CD4-positive, alpha-beta T cell (primary cell): ENCODE measurements around the gene PPP1R14C. TPM values are rescaled to one million over a fixed set of nuclear protein-coding genes. Genes with fewer than 3 reads are reported as not detected.

Source experiments
- ATAC-seq: fragments of 200-7000 bp; cut with Tn5 transposase; one replicate; pipeline ENCODE4 v1.10.0; 2022; ENCODE audit warnings: mild to moderate bottlenecking; ENCODE audit not compliant: poor library complexity
- CTCF ChIA-PET: fragments of 350-600 bp; sonication (Branson Sonifier 250); formaldehyde crosslinking; loops from one replicate; lab custom pipeline; 2021; ENCODE audit warnings: antibody characterized with exemption, inconsistent platforms; lab: Charles Lee
- POLR2A ChIA-PET: fragments of 350-600 bp; sonication (Branson Sonifier 250); formaldehyde crosslinking; loops from one replicate; lab custom pipeline; 2021; ENCODE audit warnings: antibody characterized with exemption, inconsistent platforms; lab: Charles Lee
- DNase-seq, 14 experiments: peaks; one replicate each; pipeline ENCODE4 v3.0.0-alpha.2; 2013 to 2020; ENCODE audit warnings: mixed read lengths in 2 of 14
- H3K27ac ChIP-seq, 2 donors: one replicate each; pipeline versions ENCODE4 v1.5.1 to v1.7.0; 2013; ENCODE audit warnings: low read length in 2 of 2, low read depth in 1 of 2, mild to moderate bottlenecking in 1 of 2
- H3K27me3 ChIP-seq, 2 experiments: 1 replicate in 1 of 2; 2 replicates in 1 of 2; pipeline versions ENCODE4 v1.6.1 to v1.7.0; 2013; ENCODE audit warnings: low read length in 2 of 2, control low read depth in 1 of 2, mild to moderate bottlenecking in 1 of 2, moderate library complexity in 1 of 2; ENCODE audit not compliant: insufficient read depth in 2 of 2, control insufficient read depth in 1 of 2
- H3K36me3 ChIP-seq: one replicate; pipeline ENCODE4 v1.6.1; 2013; ENCODE audit warnings: low read length, control low read depth; ENCODE audit not compliant: insufficient read depth
- H3K4me1 ChIP-seq: one replicate; pipeline ENCODE4 v1.6.1; 2013; ENCODE audit warnings: low read length, control low read depth; ENCODE audit not compliant: insufficient read depth
- H3K4me3 ChIP-seq: one replicate; pipeline ENCODE4 v1.5.1; 2013; ENCODE audit warnings: mild to moderate bottlenecking, low read length, moderate library complexity
- H3K9me3 ChIP-seq, 2 experiments: 1 replicate in 1 of 2; 2 replicates in 1 of 2; pipeline versions ENCODE4 v1.6.1 to v1.7.0; 2013; ENCODE audit warnings: low read length in 2 of 2, mild to moderate bottlenecking in 2 of 2, control low read depth in 1 of 2, moderate library complexity in 1 of 2; ENCODE audit not compliant: control insufficient read depth in 1 of 2, insufficient read depth in 1 of 2
- H3K27ac Mint-ChIP-seq: one replicate; pipeline ENCODE4 v1.8.0; 2020; ENCODE audit warnings: mixed read lengths
- H3K27me3 Mint-ChIP-seq: one replicate; pipeline ENCODE4 v1.8.0; 2021; ENCODE audit warnings: mixed read lengths
- H3K36me3 Mint-ChIP-seq: one replicate; pipeline ENCODE4 v1.8.0; 2021; ENCODE audit warnings: low read depth, mixed read lengths
- H3K4me1 Mint-ChIP-seq: one replicate; pipeline ENCODE4 v1.8.0; 2021; ENCODE audit warnings: low read depth, mixed read lengths
- H3K4me3 Mint-ChIP-seq: one replicate; pipeline ENCODE4 v1.8.0; 2020; ENCODE audit warnings: mild to moderate bottlenecking, mixed read lengths
- H3K9me3 Mint-ChIP-seq: one replicate; pipeline ENCODE4 v1.8.0; 2020; ENCODE audit warnings: mixed read lengths
- intact Hi-C, 2 experiments: fragments of 100-400 bp; cut with DNase I in 1 of 2; cut with micrococcal nuclease in 1 of 2; formaldehyde crosslinking; loops; one replicate each; pipeline versions ENCODE4 v1.15.1 to v1.9.0; 2023 to 2025; cut with DNase I, micrococcal nuclease
- total RNA-seq, 174 experiments: library from RNA in 2 of 174; stranded (reverse) in 2 of 174; gene quantifications; one replicate each; pipeline ENCODE4 v1.2.3 and lab custom pipeline; 2021 to 2026
- TF ChIP-seq, protein P1 (sequence below): fragments of 200-600 bp; IDR thresholded peaks from one replicate; pipeline ENCODE4 v1.8.0; 2022; ENCODE audit warnings: antibody characterized with exemption, mild to moderate bottlenecking

PPP1R14C gene
- total RNA-seq, 2 experiments from 2014 or later, result not detected

DNA sequence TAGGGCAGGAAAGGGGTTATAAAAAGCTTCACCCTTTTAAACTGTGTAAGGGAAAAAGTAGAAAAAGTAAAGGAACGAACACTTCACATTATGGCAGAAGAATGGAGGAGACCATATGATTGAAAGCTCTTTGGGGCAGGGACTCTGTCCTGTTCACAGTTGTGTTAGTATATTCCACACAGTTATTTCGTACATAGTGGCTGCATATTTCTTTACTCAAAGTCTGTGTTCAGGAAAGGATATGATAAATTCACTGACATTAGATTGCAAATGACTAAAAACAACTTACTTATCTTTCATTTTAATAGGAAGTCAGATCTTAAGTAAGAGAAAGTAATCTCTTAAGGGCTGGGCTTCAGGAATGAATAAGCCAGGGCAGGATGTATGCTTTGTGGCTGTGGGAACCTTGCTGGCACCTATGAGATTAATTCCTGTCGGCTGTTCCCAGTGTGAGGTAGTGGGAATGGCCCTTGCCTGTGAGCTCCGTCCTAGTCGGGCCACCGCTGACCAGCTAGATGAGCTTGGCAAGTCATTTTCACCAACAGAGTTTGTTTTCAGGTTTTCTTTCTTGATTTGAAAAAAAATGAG lies 11.2 kb downstream of the PPP1R14C start:
- Mint-ChIP-seq H3K4me3 (no peak overlapping the region), H3K4me1 (peaks cover 15% of the 10 kb centered on the region), H3K27ac (no peak overlapping the region), H3K27me3 (peaks cover 58% of the 10 kb centered on the region), H3K9me3 (no peaks in the 10 kb centered on the region), H3K36me3 (no peaks in the 10 kb centered on the region)
- H3K4me3 ChIP-seq, result no peak overlapping the region
- no peaks in the 10 kb centered on the region for H3K36me3 ChIP-seq
- H3K27me3 ChIP-seq, result peaks cover 2 to 4% of the 10 kb centered on the region in 2 experiments
- no peak overlapping the region for H3K27ac ChIP-seq
- POLR2A ChIA-PET, result no interaction called here
- intact Hi-C loops, result no loop called here
- no peaks in the 10 kb centered on the region for H3K9me3 ChIP-seq
- CTCF ChIA-PET, result no interaction called here
- no peaks in the 10 kb centered on the region for H3K4me1 ChIP-seq
- TF ChIP-seq, protein P1, sequence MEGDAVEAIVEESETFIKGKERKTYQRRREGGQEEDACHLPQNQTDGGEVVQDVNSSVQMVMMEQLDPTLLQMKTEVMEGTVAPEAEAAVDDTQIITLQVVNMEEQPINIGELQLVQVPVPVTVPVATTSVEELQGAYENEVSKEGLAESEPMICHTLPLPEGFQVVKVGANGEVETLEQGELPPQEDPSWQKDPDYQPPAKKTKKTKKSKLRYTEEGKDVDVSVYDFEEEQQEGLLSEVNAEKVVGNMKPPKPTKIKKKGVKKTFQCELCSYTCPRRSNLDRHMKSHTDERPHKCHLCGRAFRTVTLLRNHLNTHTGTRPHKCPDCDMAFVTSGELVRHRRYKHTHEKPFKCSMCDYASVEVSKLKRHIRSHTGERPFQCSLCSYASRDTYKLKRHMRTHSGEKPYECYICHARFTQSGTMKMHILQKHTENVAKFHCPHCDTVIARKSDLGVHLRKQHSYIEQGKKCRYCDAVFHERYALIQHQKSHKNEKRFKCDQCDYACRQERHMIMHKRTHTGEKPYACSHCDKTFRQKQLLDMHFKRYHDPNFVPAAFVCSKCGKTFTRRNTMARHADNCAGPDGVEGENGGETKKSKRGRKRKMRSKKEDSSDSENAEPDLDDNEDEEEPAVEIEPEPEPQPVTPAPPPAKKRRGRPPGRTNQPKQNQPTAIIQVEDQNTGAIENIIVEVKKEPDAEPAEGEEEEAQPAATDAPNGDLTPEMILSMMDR, result no peak
- ATAC-seq (no peak), DNase-seq (no peak)

DNA sequence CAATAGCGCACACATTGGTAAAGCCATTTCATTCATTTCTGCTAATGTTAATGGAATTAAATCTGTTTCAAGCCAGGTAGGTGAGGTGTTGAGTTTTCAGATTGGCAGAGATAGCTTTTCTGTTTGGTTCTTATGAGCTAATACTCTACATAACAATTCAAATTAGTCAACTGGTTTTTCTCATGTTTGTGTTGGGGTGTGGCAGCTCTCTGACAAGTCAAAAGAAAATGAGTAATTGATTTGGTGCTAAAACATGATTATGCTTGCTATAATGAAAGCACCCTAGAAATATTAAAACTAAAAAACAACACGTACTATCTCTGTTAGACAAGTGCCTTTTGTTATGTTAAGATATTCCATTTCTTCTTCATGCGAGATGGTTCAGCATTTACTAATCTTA lies 13.6 kb downstream of the PPP1R14C start:
- no peak overlapping the region for H3K4me3 ChIP-seq
- Mint-ChIP-seq H3K27me3 (peaks cover 40% of the 10 kb centered on the region), H3K9me3 (no peaks in the 10 kb centered on the region), H3K4me3 (no peak overlapping the region), H3K36me3 (no peaks in the 10 kb centered on the region), H3K27ac (no peak overlapping the region), H3K4me1 (peaks cover 15% of the 10 kb centered on the region)
- H3K27me3 ChIP-seq, result peaks cover 0 to 4% of the 10 kb centered on the region in 2 experiments
- no peaks in the 10 kb centered on the region for H3K36me3 ChIP-seq
- ATAC-seq (no peak), DNase-seq (no peak)
- H3K4me1 ChIP-seq, result no peaks in the 10 kb centered on the region
- POLR2A ChIA-PET, result no interaction called here
- TF ChIP-seq, protein P1, result no peak
- CTCF ChIA-PET, result interaction anchor here (1.0 kb wide), 1 partner anchor 11 kb away, joined by 3 read pairs; no protein-coding TSS in a partner anchor
- H3K27ac ChIP-seq, result no peak overlapping the region
- H3K9me3 ChIP-seq, result no peaks in the 10 kb centered on the region
- intact Hi-C loops, result no loop called here

DNA sequence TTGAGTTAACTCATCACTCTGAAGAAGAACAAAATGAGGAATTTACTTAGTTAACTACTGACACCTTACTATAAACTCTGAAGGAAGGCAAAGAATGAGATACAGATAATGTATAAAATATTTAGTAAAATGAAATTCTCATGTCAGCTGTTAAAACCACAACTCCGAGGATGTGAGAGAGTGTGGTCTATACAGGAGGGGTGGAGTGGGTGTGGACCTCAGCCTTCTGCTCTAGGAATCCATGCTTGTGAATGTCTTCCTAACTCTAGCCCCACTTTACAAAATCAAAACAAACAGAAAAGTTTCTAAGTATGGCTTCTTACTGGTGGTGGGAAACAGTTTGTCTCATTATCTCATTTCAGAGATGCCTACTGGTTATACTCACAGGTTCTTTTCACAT lies 14.2 kb downstream of the PPP1R14C start:
- H3K27me3 ChIP-seq, result peaks cover 0 to 4% of the 10 kb centered on the region in 2 experiments
- POLR2A ChIA-PET, result no interaction called here
- TF ChIP-seq, protein P1, result no peak
- DNase-seq, result peak in 1 of 14 experiments; percentile 34
- H3K4me1 ChIP-seq, result no peaks in the 10 kb centered on the region
- Mint-ChIP-seq H3K27ac (no peak overlapping the region), H3K36me3 (no peaks in the 10 kb centered on the region), H3K4me3 (no peak overlapping the region), H3K4me1 (peaks cover 15% of the 10 kb centered on the region), H3K9me3 (no peaks in the 10 kb centered on the region), H3K27me3 (peaks cover 39% of the 10 kb centered on the region)
- H3K27ac ChIP-seq, result no peak overlapping the region
- H3K36me3 ChIP-seq, result no peaks in the 10 kb centered on the region
- no peak for ATAC-seq
- CTCF ChIA-PET, result no interaction called here
- H3K4me3 ChIP-seq, result no peak overlapping the region
- intact Hi-C loops, result no loop called here
- no peaks in the 10 kb centered on the region for H3K9me3 ChIP-seq
